DOHH2 (cell line): ENCODE measurements around the gene CDK15.

Source experiments
- H3F3A ChIP-seq: fragments of 200-600 bp; sonication (generic), shearing (Covaris generic); 2 replicates; pipeline ENCODE4 v1.6.0; 2016; ENCODE audit warnings: antibody characterized with exemption, mild to moderate bottlenecking; ENCODE audit not compliant: control insufficient read depth, insufficient read depth
- H3K27ac ChIP-seq: fragments of 200-600 bp; sonication (generic); 2 replicates; pipeline ENCODE4 v1.5.1; 2014; ENCODE audit warnings: low read depth, mild to moderate bottlenecking, low read length, moderate library complexity
- H3K27me3 ChIP-seq: fragments of 200-600 bp; sonication (generic); 2 replicates; pipeline ENCODE4 v1.6.1; 2014; ENCODE audit warnings: mild to moderate bottlenecking, low read length, mixed read lengths; ENCODE audit not compliant: control insufficient read depth
- H3K36me3 ChIP-seq: fragments of 200-600 bp; sonication (generic); 2 replicates; pipeline ENCODE4 v1.6.1; 2014; ENCODE audit warnings: mild to moderate bottlenecking, low read length, moderate library complexity, mixed read lengths; ENCODE audit not compliant: control insufficient read depth
- H3K4me1 ChIP-seq: fragments of 200-600 bp; sonication (generic); 2 replicates; pipeline ENCODE4 v1.6.1; 2014; ENCODE audit warnings: mild to moderate bottlenecking, low read length, mixed read lengths; ENCODE audit not compliant: control insufficient read depth
- H3K4me2 ChIP-seq: fragments of 200-600 bp; sonication (generic); 2 replicates; pipeline ENCODE4 v1.6.0; 2014; ENCODE audit warnings: mild to moderate bottlenecking, low read length, moderate library complexity
- H3K4me3 ChIP-seq: fragments of 200-600 bp; sonication (generic); 2 replicates; pipeline ENCODE4 v1.5.1; 2014; ENCODE audit warnings: mild to moderate bottlenecking, low read length, mixed read lengths
- H3K79me2 ChIP-seq: fragments of 200-600 bp; sonication (generic); 2 replicates; pipeline ENCODE4 v1.6.1; 2014; ENCODE audit warnings: mild to moderate bottlenecking, low read length, mixed read lengths; ENCODE audit not compliant: control insufficient read depth
- H3K9me2 ChIP-seq: fragments of 200-600 bp; sonication (generic); replicated peaks from 2 replicates; pipeline ENCODE4 v1.6.1; 2014; ENCODE audit warnings: mild to moderate bottlenecking, low read length, mixed read lengths; ENCODE audit not compliant: control insufficient read depth
- H3K9me3 ChIP-seq: fragments of 200-600 bp; sonication (generic); 2 replicates; pipeline ENCODE4 v1.6.1; 2014; ENCODE audit warnings: antibody characterized with exemption, low read length, mixed read lengths; ENCODE audit not compliant: control insufficient read depth, insufficient read depth
- H4K20me1 ChIP-seq: fragments of 200-600 bp; sonication (generic); 2 replicates; pipeline ENCODE4 v1.6.0; 2014; ENCODE audit warnings: low read depth, mild to moderate bottlenecking, antibody characterized with exemption, low read length, moderate library complexity; ENCODE audit not compliant: control insufficient read depth, insufficient read depth
- CTCF ChIP-seq: fragments of 200-600 bp; sonication (generic); IDR thresholded peaks from one replicate; pipeline ENCODE4 v1.5.1; 2014; ENCODE audit warnings: antibody characterized with exemption, mild to moderate bottlenecking, low read depth, low read length; ENCODE audit not compliant: poor library complexity, severe bottlenecking
- EZH2phosphoT487 ChIP-seq: fragments of 200-600 bp; sonication (generic); IDR thresholded peaks from 2 replicates; pipeline ENCODE4 v1.6.1; 2017; ENCODE audit warnings: borderline replicate concordance, mild to moderate bottlenecking, antibody characterized with exemption, low read length, moderate library complexity, mixed read lengths

CDK15 gene

GRCh38 chr2:201816657-201817575, 10.6 kb downstream of the CDK15 start:
- Histone ChIP-seq H3K79me2 (no peaks in the 10 kb centered on the region), H3K4me2 (no peak overlapping the region), H3K9me2 (no peaks in the 10 kb centered on the region), H4K20me1 (no peaks in the 10 kb centered on the region), H3K27me3 (no peaks in the 10 kb centered on the region), H3K4me1 (no peaks in the 10 kb centered on the region), H3K9me3 (no peaks in the 10 kb centered on the region), H3K27ac (no peak overlapping the region), H3F3A (no peaks in the 10 kb centered on the region), H3K36me3 (no peaks in the 10 kb centered on the region), H3K4me3 (no peak overlapping the region)
- no peak for TF ChIP-seq CTCF

GRCh38 chr2:201820383-201821007, 14.2 kb downstream of the CDK15 start:
- Histone ChIP-seq H3K79me2 (no peaks in the 10 kb centered on the region), H3K4me1 (no peaks in the 10 kb centered on the region), H3K4me2 (no peak overlapping the region), H3K4me3 (no peak overlapping the region), H3K36me3 (no peaks in the 10 kb centered on the region), H3K9me3 (no peaks in the 10 kb centered on the region), H3F3A (no peaks in the 10 kb centered on the region), H4K20me1 (no peaks in the 10 kb centered on the region), H3K9me2 (no peaks in the 10 kb centered on the region), H3K27me3 (0 out of 2 replicates have a peak, but pooled peaks cover 3% of the 10 kb centered on the region), H3K27ac (no peak overlapping the region)
- TF ChIP-seq EZH2phosphoT487 = no peak
- TF ChIP-seq CTCF = no peak

GRCh38 chr2:201821080-201821479, 14.7 kb downstream of the CDK15 start:
- Histone ChIP-seq H3K4me3 (no peak overlapping the region), H3K27ac (no peak overlapping the region), H3K36me3 (no peaks in the 10 kb centered on the region), H4K20me1 (no peaks in the 10 kb centered on the region), H3K9me2 (no peaks in the 10 kb centered on the region), H3K4me1 (no peaks in the 10 kb centered on the region), H3K27me3 (0 out of 2 replicates have a peak, but pooled peaks cover 3% of the 10 kb centered on the region), H3K4me2 (no peak overlapping the region), H3K9me3 (no peaks in the 10 kb centered on the region), H3K79me2 (no peaks in the 10 kb centered on the region), H3F3A (no peaks in the 10 kb centered on the region)
- TF ChIP-seq CTCF = no peak
- TF ChIP-seq EZH2phosphoT487 = no peak
